Measurements from ENCODE around the gene ANKRD6.

ANKRD6 gene

DNA sequence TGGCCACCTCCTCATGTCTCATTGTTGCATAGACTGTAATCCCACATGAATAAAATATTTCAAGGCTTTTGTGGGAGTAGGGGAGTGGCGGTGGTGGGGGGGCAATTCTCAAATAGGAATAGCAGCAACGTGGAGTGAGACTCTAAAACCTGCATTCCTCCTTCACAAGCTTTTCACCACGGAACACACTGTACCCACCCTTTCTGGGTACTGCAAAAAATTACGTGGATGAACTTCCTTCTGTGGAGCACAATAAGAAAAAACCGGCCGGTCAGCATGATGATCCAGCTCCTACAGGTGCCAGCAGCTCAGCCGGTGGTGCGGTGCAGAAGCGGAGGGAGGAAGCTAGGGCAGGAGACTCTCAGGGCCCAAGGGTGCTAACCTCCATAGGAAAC is 19.9 kb upstream of the ANKRD6 start:
- DNase-seq (ENCODE audit: low spot score) = no peak

DNA sequence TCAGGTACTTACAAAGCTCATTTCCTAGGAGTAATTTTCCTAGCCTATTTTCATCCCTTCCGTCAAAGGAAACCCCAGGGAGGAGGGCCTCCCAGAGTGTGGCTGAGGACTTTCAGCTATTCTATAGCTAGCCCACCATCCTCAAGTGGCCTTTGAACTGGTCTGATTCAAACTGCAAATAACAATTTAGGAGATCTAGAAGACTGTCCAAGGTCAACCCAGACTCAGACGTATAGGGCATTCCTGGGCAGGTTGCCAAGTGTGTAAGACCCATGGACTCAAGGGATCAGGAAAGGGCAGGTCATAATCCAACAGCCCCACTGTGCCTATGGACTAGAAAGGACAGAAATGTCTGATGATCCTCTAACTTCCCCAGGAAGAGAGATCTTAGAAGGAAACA is 18.7 kb upstream of the ANKRD6 start:
- DNase-seq (ENCODE audit: low spot score) = no peak

DNA sequence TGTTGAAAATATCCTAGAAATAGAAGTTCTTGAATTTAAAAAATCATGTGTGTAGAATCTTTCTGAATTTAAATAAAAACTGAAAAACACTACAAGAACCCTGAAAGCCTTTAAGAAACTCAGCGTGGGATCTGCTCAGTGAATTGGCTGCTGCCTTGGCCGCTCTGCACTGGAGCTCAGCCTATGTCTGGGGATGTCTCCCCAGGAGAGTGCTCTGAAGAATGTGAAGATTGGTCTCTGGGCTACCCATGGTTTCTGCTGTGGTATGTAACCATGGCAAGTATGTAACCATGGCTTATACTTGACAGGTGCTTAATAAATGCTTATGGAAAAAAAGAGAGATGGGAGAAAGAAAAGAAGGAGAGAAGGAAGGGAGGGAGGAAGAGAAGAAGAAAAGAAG is 17.8 kb upstream of the ANKRD6 start:
- no peak for DNase-seq (ENCODE audit: low spot score)

DNA sequence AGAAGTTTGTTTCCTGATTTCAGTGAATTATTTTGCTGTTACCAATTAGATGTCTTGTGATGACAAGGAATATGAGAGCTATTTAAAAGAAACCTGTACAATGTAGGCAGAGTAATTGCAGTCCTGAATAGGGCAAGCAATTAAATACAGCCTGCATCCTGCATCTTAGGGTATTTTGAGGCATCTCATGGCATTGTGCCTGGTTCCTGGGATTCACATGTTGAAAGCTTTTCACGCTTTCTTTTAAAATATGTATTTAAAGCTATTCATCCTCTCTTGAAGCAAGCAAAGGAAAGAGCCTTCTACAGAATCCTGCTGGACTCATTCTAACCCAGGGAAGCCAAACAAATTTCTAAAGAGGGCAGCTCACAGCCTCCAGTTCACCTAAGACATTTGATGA is 16.2 kb upstream of the ANKRD6 start:
- DNase-seq (ENCODE audit: low spot score) = no peak

DNA sequence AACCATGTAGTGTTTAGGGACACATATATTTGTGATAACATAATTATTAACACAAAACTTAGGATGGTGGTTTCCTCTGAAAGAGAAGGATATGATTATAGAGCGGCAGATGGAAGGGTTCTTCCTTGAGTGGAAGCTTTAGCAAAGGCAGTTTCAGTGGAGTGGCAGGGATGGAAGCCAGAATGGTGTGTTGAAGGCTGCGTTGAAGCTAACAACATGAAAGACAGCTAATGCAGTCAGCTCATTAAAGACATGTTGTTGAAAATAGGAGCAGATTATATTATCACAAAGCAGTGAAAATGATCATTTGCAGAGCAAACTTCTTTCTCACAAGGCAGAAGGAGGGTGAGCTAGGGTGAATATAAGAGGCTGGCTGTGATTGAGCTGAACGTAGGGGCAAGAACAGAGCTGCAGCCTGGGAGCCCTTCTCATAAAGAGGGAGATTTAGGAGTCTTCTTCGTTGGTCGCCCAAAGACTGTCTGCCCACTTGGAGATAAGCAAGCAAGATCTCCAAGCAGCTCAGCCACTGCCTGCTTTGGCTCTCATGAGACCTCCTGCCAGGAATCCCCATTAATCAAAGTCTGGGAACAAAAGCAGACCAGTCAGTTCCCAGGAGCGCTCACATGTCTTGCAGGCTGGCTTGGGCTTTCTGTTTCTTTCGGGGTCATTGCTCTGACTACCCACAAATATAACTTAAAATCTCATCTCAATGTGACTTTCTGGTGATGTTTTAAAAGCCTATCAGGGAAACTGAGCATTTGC is 2.6 kb upstream of the ANKRD6 start:
- DNase-seq (ENCODE audit: low spot score) = no peak

DNA sequence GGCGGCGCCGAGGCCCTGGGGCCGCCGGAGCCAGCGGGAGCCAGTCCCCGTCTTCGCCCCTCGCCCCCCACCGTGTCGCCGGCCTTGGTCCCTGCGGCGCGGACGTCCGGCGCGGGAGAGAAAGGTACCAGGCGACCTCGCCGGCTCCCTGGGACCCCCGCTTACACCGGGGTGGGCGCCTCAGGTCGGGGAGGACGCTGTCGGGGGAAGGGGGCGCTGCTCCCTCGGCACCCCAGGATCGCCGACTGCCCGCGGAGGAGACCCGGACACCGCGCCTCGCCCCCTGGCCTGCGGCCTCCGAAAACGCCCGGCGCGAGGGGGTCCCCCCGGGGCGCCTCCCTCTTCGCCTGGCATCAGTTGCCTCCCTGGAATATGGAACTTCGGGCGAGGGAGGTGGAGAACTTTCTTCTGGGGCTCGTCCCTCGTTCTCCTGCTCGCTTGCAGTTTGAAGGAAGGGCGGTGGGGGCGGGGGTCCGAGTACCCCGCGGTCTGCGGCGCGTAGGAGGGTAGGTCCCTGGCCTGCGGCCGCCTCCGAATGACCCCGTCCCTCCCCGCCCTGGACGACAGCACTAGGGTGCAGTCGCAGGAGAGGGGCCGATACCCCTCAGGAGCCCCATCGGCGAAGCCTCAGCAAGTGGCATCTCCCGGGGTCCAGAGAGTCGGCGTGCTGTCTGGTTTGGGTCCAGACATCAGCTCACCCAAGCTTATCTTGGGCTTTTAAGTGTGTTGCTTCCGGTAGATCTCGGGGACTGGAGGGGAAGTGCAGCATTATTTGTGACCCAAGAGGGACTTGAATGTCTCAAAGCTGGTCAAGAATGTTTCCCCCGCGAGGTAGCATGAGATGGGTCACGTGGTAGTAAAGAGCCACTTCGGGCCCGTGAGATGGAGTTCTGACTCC is 549 bp downstream of the ANKRD6 start:
- peak; percentile 57 for DNase-seq (ENCODE audit: low spot score)

DNA sequence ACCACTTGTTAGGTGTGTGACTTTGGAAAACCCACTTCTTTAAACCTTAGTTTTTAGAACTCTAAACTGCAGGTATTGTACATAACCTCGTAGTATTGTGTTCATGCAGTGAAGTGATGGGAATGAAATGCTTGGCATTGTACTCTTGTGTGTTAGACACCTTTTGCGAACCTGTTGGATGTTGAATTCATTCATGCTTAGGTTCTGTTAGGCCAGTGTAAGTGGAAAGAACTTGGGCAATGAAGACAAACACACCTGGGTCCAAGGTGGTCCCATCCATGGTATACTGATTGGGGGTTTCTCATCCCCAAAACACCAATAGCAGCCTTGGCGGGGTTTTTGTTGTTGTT is 1.2 kb downstream of the ANKRD6 start:
- DNase-seq (ENCODE audit: low spot score) = no peak

DNA sequence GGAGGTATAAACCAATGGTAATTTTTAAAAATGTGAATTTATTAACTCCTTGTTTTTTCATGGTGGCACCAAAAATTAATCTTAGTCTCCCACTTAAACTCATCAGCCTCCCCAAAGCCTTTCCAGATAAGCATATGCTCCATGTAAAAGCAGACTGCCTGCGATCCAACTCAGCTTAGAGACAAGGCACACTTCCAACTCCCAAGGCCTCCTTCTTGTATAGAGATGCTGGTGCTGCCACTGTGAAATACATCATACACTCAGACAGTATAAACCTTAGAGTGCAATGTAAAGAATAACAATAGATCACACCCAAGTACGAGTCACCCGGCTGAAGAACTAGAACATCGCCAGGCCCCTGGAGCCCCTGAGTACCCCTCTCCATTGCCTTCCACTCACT is 2.0 kb downstream of the ANKRD6 start:
- DNase-seq (ENCODE audit: low spot score) = no peak

DNA sequence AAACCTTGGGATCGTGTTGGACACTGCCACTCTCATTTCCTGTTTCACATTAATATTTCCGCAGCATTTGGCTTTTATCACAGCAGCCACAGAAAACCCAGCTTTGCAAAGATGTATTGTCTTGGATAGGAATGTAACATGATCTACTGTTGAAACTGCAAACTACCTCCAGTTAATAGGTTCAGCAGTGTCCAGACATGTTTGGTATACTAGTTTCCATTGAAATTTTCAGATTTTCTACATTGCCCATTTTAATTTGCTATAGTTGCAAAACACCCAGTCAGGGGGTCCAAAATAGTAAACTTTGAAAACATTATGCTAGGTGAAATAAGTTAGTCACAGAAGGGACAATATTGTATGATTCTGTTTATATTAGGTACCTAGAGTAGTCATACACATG is 3.3 kb downstream of the ANKRD6 start:
- DNase-seq (ENCODE audit: low spot score) = no peak

DNA sequence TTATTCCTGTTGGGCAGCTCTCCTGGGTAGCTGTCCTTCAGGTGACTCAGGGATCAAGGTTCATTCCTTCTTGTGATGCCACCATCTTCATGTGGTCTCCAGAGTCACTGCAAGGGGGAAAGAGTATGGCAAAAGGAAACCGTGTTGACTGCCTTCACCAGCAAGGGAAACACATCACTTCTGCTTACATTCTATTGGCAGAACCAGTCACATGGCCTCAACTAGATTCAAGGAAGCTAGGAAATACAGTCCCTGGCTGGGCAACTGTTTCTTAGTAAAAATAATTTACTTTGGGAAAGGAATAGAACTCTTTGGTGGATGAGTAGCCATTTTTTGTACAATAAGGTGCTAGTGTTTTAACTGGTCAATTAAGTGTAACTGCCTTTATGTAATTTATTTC is 5.3 kb downstream of the ANKRD6 start:
- peak; percentile 36 for DNase-seq (ENCODE audit: low spot score)

DNA sequence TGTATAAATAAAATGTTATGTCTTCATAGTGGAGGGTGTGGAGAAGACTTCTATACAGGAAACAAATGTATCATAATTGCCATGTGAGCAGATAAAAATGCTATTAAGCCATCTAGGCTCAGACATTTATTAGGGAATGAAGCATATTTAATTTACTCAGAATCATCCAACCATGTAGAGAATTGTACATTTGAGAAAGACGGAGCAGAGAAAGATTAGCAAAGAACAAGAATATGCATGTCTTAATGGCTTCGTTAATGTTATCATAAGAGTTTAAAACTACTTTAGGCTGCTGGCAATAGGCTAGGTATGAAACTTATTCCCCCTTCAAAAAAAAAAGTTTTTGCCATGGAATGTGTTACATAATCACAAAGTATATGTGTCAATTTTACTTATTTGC is 6.1 kb downstream of the ANKRD6 start:
- DNase-seq (ENCODE audit: low spot score) = no peak

DNA sequence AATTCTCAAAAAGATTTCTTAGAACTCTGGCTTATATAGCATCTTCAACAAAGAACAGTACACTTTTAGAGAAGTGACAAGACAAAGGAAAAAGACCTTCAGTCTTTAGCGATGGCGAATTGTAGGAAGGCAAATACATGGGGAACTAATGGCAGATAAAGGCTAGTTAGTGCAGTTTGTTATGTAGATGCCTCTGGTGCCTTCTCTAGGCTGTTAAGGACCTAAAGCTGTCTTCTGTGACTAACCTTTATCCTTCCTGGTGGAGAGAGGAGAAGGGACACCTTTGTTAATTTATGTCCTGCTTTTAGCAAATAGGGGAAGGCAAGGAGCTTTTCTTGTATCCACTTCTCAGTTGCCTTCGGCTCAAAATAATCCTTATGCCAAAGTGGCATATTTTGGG is 7.2 kb downstream of the ANKRD6 start:
- no peak for DNase-seq (ENCODE audit: low spot score)

DNA sequence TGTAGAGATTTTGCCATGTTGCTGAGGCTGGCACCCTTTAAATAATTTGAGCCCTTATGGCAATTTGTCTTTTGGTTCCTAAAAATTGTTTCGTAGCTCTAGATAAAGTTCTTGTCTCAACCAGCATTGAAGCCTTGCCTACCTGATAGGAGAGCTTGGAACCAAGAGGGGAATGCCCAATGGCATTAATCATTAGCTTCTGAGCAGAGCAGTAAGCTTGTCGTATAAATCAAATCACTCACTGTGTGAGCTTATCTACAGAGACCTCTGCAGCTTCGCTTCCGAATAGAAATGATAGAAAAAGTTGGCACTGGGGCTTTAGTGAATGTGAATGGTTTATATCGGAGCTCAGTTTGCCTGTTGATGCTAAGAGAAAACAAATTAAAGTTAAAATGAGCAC is 10.7 kb downstream of the ANKRD6 start:
- peak; percentile 78 for DNase-seq (ENCODE audit: low spot score)

DNA sequence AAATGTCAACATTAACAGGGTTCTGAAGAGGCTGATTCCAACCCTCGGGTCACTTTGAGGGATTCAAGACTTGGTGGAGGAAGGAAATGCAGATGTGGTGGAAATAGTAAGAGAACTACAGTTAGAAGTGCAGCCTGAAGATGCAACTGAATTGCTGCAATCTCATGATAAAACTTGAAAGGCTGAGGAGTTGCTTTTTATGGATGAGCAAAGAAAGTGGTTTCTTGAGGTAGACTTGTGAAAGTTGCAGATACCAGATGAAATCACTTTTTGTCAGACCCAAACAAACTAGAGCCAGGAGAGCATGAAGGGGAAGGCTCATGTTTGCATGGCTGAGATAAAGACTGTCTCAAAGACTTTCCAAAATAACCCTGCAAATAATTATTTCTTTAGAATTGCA is 16.2 kb downstream of the ANKRD6 start:
- DNase-seq (ENCODE audit: low spot score) = no peak

DNA sequence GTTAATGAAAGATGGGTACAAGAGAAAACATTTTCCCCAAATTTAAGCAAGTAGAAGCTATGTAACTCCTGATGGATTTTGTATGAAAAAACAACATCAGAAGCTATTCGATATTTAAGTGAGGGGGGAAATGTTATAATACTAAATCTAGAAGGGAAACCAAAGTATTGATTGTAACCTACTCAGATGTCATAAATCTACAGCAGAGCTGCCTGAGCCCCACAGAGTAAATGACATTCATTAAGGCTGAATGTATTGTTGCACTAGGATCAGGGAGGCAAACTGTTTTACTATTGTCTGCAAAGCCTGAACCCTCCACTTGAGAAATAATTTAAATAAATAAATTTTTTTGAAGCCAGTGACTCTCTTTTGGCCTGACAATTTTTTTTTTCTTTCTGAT is 19.3 kb downstream of the ANKRD6 start:
- no peak for DNase-seq (ENCODE audit: low spot score)

DNA sequence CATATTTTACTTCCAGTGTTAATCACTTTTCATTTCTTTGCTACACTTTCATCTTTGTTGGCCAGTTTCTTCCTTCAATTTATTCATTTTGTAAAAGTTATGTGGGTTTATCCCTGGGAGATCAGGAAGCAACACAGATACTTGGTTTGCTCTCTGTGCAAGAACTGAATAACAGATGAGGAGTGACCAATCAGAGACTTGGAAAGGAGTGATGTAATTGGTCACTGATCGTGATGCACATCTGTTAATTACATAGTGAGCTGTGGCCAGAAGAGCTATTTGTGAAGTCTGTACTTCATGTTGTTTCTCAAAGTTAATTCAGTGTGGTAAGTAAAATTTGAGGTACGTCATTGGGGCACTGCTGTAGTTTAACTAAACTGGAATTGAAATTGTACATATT is 21.3 kb downstream of the ANKRD6 start:
- no peak for DNase-seq (ENCODE audit: low spot score)

DNA sequence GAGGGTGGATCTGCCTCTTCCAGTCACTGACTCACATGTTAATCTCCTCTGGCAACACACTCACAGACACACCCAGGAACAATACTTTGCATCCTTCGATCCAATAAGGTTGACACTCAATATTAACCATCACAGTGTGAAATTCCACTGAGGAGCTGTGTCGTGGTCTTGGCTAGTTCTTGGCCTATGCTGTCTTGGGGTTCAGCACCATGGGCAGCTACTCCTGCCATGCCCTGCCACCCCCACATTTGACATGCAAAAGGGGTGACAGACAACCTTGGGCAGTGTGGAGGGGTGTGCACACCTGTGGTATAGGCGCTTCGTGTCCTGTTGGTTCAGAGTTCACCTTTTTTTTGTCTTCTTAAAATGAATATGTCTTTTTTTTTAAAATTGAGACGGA is 25.8 kb downstream of the ANKRD6 start:
- no peak for DNase-seq (ENCODE audit: low spot score)

DNA sequence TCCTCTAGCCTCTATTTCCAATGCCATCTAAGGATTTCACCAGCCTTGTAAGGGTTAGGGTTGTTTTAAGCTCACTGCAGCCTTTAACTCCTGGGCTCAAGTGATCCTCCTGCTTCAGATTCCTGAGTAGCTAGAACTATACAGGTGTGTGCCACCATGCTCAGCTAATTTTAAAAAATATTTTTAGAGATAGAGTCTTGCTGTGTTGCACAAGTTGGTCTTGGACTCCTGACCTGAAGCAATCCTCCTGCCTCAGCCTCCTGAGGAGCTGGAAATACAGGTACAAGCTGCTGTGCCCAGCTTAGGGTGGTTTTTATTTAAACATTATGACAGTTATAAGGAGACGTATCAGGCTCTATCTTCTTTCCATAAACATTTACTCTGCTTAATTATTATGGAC is 26.5 kb downstream of the ANKRD6 start:
- DNase-seq (ENCODE audit: low spot score) = no peak

DNA sequence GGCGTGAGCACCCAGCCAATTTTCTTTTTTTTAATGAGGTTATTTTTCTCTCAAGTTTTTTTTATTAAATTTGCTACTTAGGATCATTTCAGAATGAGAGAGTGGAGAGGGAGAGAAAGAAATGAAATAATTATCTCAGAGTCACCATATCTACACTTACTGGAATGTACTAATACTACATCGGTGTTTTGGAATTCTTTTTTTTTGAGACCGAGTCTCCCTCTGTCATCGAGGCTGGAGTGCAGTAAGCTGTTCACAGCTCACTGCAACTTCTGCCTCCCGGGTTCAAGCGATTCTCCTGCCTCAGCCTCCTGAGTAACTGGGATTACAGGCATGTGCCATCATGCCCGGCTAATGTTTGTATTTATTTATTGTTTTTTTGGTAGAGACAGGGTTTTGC is 27.8 kb downstream of the ANKRD6 start:
- DNase-seq (ENCODE audit: low spot score) = no peak

DNA sequence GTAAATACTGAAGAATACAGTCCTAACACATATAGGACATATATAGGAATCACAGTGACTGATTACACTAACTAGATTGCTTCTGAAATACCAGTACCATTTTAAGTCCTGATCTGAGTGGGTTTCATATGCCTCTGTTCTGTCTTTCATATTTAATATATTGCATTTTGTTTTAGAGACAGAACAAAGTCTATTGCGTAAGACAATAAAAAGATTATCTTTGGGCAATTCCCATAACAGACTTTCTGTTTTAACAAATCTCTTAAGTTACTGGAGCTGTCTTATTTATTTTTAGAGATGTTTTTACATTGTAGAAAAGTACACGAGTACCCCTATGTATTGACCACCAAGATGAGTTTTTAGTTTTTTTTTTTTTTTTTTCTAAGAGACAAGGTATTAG is 29.6 kb downstream of the ANKRD6 start:
- no peak for DNase-seq (ENCODE audit: low spot score)

DNA sequence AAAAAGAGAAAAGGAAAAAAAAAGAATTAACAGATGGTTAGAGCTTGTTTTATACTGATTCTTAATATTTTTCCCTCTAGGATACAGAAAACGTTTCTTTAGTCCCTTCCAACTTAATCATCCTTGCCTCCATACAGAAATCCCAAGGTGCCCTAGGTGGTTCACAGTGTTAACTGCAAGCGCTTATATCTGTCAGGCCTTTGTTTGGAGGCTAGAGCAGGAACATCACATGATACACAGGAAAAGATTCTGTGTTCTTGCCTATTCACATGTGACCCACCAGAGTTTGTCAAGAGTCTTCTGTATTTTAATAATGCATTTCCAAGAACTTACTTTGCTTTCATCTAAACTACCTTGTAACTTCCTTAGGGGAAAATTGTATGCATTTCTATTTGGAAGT is 31.3 kb downstream of the ANKRD6 start:
- DNase-seq (ENCODE audit: low spot score) = no peak

DNA sequence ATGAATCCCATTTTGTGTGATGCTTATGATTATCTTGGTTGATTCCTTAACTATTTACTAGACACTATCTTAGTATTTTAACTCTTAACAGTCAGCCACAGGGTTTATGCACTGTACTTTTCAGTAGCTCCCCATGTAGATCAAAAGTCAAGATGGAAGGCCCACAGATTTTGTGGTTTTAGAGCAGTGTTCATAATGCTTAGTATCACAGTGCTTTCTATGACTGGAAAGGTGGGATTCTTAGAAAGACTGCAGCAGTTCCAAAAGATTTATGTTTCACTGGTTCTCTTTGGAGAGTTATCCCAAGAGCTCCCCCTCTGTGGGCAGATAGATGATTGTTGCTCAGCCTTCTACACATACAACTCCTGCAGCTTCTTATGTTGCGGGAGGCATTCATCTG is 34.5 kb downstream of the ANKRD6 start:
- DNase-seq (ENCODE audit: low spot score) = no peak

DNA sequence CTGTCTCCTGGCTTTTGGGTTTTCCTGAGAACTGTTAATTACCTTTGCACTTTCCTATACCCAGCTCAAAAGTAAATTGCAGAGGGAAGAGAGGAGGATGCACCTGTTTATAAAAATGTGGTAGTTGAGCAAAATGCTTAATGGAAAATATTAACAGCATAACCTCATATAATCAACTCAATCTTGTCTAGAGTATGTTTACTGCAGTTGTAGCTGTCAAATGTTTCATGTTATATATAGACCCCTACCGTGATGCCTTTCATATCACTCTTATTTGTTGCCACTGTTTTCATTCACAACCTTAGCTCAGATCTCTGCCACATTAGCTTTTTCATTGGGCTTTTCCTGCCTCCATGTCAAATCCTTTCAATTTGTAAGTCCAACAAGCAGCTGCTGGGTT is 36.0 kb downstream of the ANKRD6 start:
- no peak for DNase-seq (ENCODE audit: low spot score)
